ENCODE data around the gene GOLGA6L22. TPM values are rescaled to one million over a fixed set of nuclear protein-coding genes. Genes with fewer than 3 reads are reported as not detected.
"Not testable (repeated sequence)": the region's sequence is repeated elsewhere in the genome, so short reads cannot be mapped to it uniquely, and the experiment has no call there.

Gene GOLGA6L22
- polyA plus RNA-seq, 1 experiment: not detected

GRCh38 chr15:22502272-22502671 is 43.6 kb downstream of the GOLGA6L22 start:
- CTCF ChIA-PET, POLR2A ChIA-PET: not testable (repeated sequence)

GRCh38 chr15:22506959-22507358 is 48.3 kb downstream of the GOLGA6L22 start:
- CTCF ChIA-PET; H3K27ac ChIP-seq (ENCODE audit: low read depth, low read length); H3K9me3 ChIP-seq (ENCODE audit: control insufficient read depth, insufficient read depth, low read length); DNase-seq (ENCODE audit: low read depth, low spot score); POLR2A ChIA-PET; H3K4me3 ChIP-seq (ENCODE audit: low read depth, low read length); H3K27me3 ChIP-seq (ENCODE audit: control insufficient read depth, insufficient read depth, low read length): not testable (repeated sequence)

More at GRCh38 chr15:22502272-22502671, 43.6 kb downstream of the GOLGA6L22 start:
- H3K27me3 ChIP-seq (ENCODE audit: control insufficient read depth, insufficient read depth, low read length); H3K4me3 ChIP-seq (ENCODE audit: low read depth, low read length); H3K9me3 ChIP-seq (ENCODE audit: control insufficient read depth, insufficient read depth, low read length); H3K27ac ChIP-seq (ENCODE audit: low read depth, low read length); DNase-seq (ENCODE audit: low read depth, low spot score): not testable (repeated sequence)

- H3K4me3 ChIP-seq (ENCODE audit: low read depth, low read length); POLR2A ChIA-PET; H3K27me3 ChIP-seq (ENCODE audit: control insufficient read depth, insufficient read depth, low read length); DNase-seq (ENCODE audit: low read depth, low spot score); H3K9me3 ChIP-seq (ENCODE audit: control insufficient read depth, insufficient read depth, low read length); H3K27ac ChIP-seq (ENCODE audit: low read depth, low read length); CTCF ChIA-PET: not testable (repeated sequence)
These were observed 57.4 kb downstream of the GOLGA6L22 start for GRCh38 chr15:22516140-22516539.

Small RNA genes lying within 50 kb of the gene (small RNA-seq; reads per million reads assigned to genes)
- not detected for gene RN7SL545P (ENCODE audit: insufficient read length, low read depth)

All from AG04450 (cell line).